HG03521 (cell line): ENCODE measurements around the gene OPN4.

ENCODE experiments used
- ATAC-seq: cut with Tn5 transposase; IDR thresholded peaks from one replicate; pipeline ENCODE4 v1.9.1; 2021; ENCODE audit warnings: mild to moderate bottlenecking, moderate library complexity; ENCODE audit not compliant: unreplicated experiment

Gene OPN4

GRCh38 chr10:86715836-86716235 lies 61.5 kb downstream of the OPN4 start:
- no peak for ATAC-seq
